Endothelial cell of hepatic sinusoid (primary cell): Measurements from ENCODE around the gene C9orf78.

Experiments
- in situ Hi-C: cut with HindIII; loops from 2 replicates; pipeline ENCODE4 v1.10.0; 2017; ENCODE audit warnings: low sequenced_read_pairs

C9orf78 gene

GRCh38 chr9:129781981-129782380, 53.1 kb downstream of the C9orf78 start:
- in situ Hi-C loops = no loop called here

GRCh38 chr9:129781131-129781530, 53.9 kb downstream of the C9orf78 start:
- in situ Hi-C loops = no loop called here

GRCh38 chr9:129779560-129780190, 55.4 kb downstream of the C9orf78 start:
- in situ Hi-C loops = loop anchor here (5.0 to 10.0 kb wide), 5 partner anchors 43 to 235 kb away; partner anchors contain the start of gene TOR1A

GRCh38 chr9:129778469-129778868, 56.6 kb downstream of the C9orf78 start:
- in situ Hi-C loops = loop anchor here (5.0 to 10.0 kb wide), 5 partner anchors 44 to 234 kb away; partner anchors contain the start of gene TOR1A

- in situ Hi-C loops = loop anchor here (5.0 to 10.0 kb wide), 5 partner anchors 45 to 233 kb away; partner anchors contain the start of gene TOR1A
These were observed 57.3 kb downstream of the C9orf78 start for GRCh38 chr9:129777769-129778130.
